ENCODE results near the gene SYTL4.

The SYTL4 gene

GRCh38 chrX:100687546-100687945 lies 44.4 kb downstream of the SYTL4 start:
- DNase-seq = no peak

- DNase-seq = no peak
These were observed 44.8 kb downstream of the SYTL4 start for GRCh38 chrX:100687128-100687527.

DNA sequence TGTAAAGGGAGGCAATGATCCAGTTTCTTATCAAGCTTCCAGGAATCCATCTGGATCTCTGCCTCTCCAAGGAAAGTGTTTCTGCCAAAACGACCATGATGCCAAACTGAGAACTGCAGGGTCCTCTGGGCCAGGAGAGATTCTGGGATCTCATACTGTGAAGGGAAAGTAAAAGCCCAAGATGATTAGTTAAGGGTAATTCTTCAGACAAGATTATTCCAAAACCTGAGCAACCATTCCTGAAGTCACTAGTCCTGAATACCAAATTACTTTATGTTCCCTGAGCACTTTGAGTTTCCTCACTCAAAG lies 46.0 kb downstream of the SYTL4 start:
- no peak for DNase-seq

DNA sequence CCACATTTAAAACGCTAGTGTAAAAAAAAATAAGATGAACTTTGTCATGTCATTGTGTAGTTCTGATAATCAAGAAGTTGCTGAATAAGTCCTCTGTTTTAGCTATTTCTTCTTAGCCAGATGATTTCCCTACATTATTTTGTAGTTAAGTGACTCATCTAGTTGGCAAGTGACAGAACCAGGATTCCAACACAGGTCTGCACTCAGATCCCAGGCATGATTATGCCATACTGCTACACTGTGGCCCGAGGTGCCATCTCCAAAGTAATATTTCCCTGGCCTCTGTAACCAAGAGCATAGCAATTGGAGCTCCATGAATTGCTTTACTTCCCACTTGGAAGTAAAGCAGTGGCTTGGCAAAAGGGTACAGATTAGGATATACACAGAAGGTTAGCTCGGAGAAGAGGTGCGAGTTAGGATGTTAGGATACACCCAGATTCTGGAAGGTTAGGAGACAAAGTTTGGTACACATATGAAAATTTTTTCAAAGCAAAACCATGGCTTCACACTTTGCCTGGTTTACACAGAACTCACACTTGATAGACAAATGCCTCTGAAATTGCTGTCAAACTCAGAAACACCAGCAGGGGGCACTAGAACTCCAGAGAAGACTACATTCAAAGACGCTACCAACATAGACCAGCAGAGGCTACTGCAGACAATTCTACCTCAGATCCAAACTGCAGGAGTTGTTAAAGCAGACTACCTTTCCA lies 46.5 kb downstream of the SYTL4 start:
- peak; percentile 57 for DNase-seq

DNA sequence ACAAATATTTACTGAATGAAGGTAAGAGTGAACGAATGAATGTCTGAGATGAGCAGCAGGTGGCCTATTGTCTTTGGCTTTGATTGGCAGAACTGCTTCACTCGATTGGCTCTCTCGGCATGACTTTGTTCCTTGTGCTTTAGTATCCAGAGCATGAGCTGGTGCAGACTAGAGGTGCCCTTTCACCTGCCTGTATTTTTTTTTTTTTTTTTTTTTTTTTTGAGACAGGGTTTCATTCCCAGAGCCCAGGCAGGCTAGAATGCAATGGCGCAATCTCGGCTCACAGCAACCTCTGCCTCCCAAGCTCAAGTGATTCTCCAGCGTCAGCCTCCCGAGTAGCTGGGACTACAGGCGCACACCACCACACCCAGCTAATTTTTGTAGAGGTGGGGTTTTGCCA lies 49.0 kb downstream of the SYTL4 start:
- DNase-seq = no peak

DNA sequence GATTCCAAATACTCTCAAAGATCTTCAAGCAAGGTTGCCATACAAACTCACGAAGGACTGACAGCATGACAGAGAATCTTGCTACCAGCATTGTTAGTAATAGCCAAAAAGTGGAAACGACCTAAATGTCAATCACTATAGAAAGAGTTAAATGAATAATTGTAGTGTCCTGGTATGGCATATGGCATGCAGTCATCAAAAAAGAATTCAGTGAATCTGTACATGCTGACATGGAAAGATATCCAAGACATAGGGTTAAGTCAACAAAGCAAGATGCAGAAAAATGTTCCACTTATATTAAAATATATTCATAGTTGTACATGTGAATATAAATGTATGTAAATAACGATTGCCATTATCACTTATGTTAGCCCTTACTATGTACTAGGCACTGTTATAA lies 50.3 kb downstream of the SYTL4 start:
- no peak for DNase-seq

DNA sequence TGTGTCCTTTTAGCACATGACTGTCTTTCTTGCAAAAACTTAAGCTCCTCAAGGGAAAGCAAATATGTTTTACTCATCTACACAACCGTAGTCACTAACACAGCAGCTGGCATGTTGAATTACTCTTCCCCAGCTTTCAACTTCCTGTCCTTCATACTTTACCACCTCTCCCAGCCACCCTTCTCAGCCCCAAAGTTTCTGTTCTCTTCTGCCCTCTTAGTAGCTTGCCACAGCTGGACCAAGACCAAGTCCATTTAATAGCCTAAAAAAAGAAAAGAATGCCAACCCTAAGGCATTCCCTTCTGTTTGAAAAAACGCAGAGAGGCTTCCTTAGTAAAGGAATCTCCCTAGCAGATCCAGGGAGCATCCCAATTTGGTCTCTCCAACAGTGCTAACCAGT lies 51.2 kb downstream of the SYTL4 start:
- no peak for DNase-seq

DNA sequence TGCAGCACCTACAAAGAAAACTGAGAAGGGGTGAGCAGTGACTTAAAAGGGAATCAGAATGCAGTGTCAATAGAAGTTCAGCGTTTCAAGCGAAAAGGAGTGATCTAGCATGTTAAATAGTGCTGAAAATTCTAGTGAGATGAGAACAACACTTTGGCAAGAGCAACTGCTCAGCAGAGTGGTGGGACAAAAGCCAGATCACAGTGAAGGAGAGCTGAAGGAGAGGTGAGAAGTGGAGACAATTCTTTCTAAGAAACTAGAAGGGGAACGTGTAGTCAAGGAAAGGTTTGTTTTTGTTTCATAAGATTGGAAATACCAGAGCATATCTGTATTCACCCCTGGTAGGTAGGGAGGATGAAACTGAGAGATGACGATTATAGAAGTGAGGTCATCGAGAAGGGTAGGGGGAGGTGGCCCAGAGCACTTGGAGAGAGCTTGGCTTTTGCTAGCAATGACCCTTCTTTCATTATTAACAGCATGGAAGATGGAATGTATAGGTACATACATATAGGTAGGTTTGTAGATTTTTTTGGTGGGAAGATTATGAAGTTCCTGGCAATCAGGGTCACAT lies 54.2 kb downstream of the SYTL4 start:
- no peak for DNase-seq

GRCh38 chrX:100674705-100675104 lies 57.2 kb downstream of the SYTL4 start:
- DNase-seq = no peak

- DNase-seq = no peak
These were observed 58.4 kb downstream of the SYTL4 start for GRCh38 chrX:100673397-100673953.

GRCh38 chrX:100672966-100673365 lies 59.0 kb downstream of the SYTL4 start:
- DNase-seq = no peak

- no peak for DNase-seq
These were observed 68.3 kb downstream of the SYTL4 start for GRCh38 chrX:100663642-100664041.

- DNase-seq = no peak
These were observed 69.1 kb downstream of the SYTL4 start for GRCh38 chrX:100662796-100663195.

GRCh38 chrX:100662170-100662569 lies 69.8 kb downstream of the SYTL4 start:
- DNase-seq = no peak

GRCh38 chrX:100659431-100660137 lies 72.3 kb downstream of the SYTL4 start:
- DNase-seq = no peak

DNA sequence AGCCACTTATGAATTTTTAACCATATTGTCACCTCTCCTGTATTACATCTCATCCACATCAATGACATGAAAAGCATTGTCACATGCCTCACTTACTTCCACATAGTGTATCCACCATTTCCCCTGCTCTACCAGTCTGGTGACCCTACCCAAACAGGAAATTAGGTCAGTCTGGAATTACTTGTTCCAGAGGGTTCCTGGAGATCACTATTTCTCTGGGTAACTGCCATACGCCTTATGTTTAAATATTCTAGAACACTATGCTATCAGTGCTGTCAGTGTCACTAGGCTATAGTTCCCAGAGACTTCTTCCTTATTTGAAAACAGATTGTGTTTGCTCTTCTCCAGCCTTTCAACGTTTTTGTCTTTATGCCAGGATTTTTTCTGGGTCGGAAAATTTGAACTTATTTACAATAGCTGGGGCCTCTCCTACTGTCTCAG lies 73.0 kb downstream of the SYTL4 start:
- no peak for DNase-seq

DNA sequence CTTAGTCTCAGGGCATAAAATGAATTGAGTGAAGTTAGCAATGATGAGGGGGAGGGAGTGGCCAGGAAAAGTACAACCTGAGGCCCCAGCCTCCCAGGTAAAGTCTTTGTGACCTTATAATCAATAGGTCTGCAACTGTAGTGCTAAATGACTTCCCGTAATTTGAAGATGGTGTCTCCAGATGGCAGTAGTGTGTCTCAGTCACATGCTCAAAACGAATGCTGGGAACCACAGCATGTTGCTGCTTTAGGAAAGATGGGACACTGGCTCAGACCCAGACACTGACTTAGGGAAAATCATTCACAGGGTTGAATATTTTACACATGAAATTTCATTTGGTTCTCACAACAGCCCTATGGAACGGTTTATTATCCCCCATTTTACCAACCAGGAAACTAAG lies 77.7 kb downstream of the SYTL4 start:
- no peak for DNase-seq

- DNase-seq = no peak
These were observed 79.7 kb downstream of the SYTL4 start for GRCh38 chrX:100652266-100652665.

- DNase-seq = no peak
These were observed 81.1 kb downstream of the SYTL4 start for GRCh38 chrX:100650841-100651240.

DNA sequence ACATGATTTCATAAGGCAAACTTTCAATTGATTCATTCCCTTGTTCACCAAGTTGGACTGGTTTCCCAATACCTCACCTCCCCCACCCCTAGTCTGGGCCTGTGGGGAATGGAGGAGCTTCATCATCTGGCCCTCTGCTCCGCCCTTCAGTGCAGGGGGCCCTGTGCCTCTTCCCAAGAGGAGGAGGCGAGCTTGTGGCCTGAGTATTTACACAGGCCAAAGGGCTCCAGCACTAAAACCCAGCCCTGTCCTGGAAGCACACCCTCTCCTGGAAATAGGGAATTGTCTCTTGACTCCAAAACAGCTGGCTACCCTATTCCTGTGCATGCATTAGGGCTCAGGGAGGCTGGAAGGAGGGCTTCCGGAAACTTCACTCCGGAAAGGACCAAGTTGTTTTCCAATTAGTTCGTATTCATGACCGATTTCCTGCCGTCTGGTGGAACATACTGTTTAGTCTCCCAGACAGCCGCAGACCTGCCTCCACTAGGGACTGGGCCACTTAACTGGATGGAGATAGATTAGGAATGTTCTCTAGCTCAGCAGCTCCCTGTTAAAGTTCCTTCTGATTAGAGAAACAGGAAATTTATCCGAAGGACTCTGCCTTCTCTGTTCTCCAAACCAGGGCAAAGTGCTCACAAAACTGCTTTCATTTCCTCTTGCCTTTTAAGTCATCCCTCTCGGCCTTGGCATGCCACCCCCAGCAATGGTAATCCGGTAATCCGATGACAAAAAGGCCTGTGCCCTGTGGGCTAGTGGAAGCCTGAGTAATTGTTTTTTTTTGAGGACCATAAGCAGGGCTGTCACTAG lies 82.2 kb downstream of the SYTL4 start:
- DNase-seq = peak; percentile 76

DNA sequence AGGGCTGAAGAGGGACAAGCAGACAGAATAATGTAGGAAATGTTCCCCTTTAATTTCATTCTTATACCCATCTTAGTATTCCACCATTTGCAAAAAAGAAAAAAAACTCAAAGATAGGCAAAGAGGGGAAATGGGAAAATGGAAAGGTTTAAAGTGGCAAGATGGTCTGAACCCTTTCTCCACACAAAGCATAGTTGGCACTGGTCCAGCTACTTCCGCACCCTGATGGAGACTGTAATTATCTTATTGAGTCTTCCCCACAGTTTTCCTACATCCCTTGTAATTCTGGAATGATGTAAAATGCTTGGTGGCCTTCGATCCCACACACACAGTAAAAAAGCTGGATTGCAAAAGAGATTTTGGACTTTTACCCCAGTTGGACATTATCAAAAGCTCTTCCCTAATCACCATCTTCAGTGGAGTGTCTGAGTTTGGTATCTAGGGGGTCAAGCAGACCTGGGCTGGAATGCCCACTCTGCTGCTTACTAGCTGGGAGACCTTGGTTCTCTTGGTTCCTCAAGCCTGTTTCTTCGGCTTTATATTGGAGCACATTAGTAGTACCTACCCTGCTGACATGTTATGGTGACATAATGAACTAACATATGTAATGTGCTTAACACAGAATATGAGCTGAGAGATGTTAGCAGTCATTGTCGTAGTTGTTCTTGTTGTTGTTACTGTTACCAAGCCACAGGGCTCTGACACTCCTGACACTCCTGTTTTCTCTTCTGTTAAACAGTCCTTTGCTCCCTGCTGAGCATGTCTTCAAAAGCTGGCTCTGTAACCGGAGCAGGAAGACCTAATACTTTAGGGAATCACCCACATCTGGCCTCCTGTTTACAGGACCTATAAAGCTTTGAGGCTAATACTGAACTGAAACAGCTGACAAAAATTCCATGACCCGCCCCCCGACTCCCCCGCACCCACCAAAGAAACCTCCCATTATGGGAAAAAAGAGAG lies 83.2 kb downstream of the SYTL4 start:
- peak; percentile 62 for DNase-seq

- DNase-seq = no peak
These were observed 84.2 kb downstream of the SYTL4 start for GRCh38 chrX:100647739-100648138.
